Gastroesophageal sphincter (tissue), 4 donors: ENCODE data around the gene PAX7. TPM values are rescaled to one million over a fixed set of nuclear protein-coding genes. Genes with fewer than 3 reads are reported as not detected.

Source experiments
- ATAC-seq: fragments of 150-250 bp; one replicate; pipeline ENCODE4 v1.9.1; 2016; ENCODE audit warnings: mild to moderate bottlenecking, moderate library complexity
- H3K27ac ChIP-seq, 4 donors: fragments of 200-600 bp; sonication (generic) in 3 of 4; 1 replicate in 3 of 4; 2 replicates in 1 of 4; pipeline ENCODE4 v1.5.1; 2016 to 2019
- H3K27me3 ChIP-seq: fragments of 200-600 bp; sonication (generic); one replicate; pipeline ENCODE4 v1.5.1; 2019
- H3K36me3 ChIP-seq, 2 donors: fragments of 200-600 bp; sonication (generic); one replicate each; pipeline ENCODE4 v1.5.1; 2019; ENCODE audit warnings: control low read depth in 1 of 2
- H3K4me1 ChIP-seq, 3 donors: fragments of 200-600 bp; sonication (generic); 1 replicate in 2 of 3; 2 replicates in 1 of 3; pipeline ENCODE4 v1.5.1; 2016 to 2019; ENCODE audit warnings: control low read depth in 2 of 3
- H3K4me3 ChIP-seq, 2 donors: fragments of 200-600 bp; sonication (generic); one replicate each; pipeline ENCODE4 v1.5.1; 2019; ENCODE audit warnings: mild to moderate bottlenecking in 1 of 2, moderate library complexity in 1 of 2
- H3K9me3 ChIP-seq, 3 donors: fragments of 200-600 bp; sonication (generic); one replicate each; pipeline ENCODE4 v1.5.1; 2017 to 2019; ENCODE audit warnings: control low read depth in 2 of 3
- CTCF ChIP-seq, 4 experiments: fragments of 200-600 bp in 2 of 4; fragments of 450-650 bp in 2 of 4; sonication (generic) in 1 of 4; IDR thresholded peaks; one replicate each; pipeline ENCODE4 v1.5.1; 2017 to 2019; ENCODE audit warnings: antibody characterized with exemption in 4 of 4, mild to moderate bottlenecking in 2 of 4, moderate library complexity in 2 of 4
- EP300 ChIP-seq: sonication (generic); formaldehyde crosslinking; IDR thresholded peaks from one replicate; pipeline ENCODE4 v1.6.1; 2017; ENCODE audit warnings: antibody characterized with exemption, mild to moderate bottlenecking
- POLR2A ChIP-seq, 2 donors: fragments of 450-650 bp; IDR thresholded peaks; one replicate each; pipeline ENCODE4 v1.6.1; 2017; ENCODE audit warnings: antibody characterized with exemption in 2 of 2, mild to moderate bottlenecking in 2 of 2, moderate library complexity in 1 of 2
- POLR2AphosphoS5 ChIP-seq: sonication (generic); formaldehyde crosslinking; IDR thresholded peaks from one replicate; pipeline ENCODE4 v1.6.1; 2017; ENCODE audit warnings: antibody characterized with exemption
- WGBS, 2 donors: methylation state at CpG; one replicate each; pipeline ENCODE4 v1.1.5; 2018; ENCODE audit warnings: low coverage in 1 of 2; 5-methylcytosine and 5-hydroxymethylcytosine counted together
- total RNA-seq, 4 donors: library from RNA; depleted of rRNA; stranded (reverse); fragments of >200 nt; gene quantifications; one replicate each; pipeline ENCODE4 v1.1.0, GENCODE V29; 2016

Gene PAX7
- total RNA-seq, 4 donors from 2014 or later, result not detected

- Histone ChIP-seq H3K27ac (no peak overlapping the region), H3K27me3 (peaks cover 100% of the 10 kb centered on the region), H3K36me3 (no peaks in the 10 kb centered on the region), H3K4me3 (no peak overlapping the region), H3K4me1 (no peaks in the 10 kb centered on the region), H3K9me3 (no peaks in the 10 kb centered on the region)
- ATAC-seq, result no peak
- WGBS, 2 donors, result 54 to 80% methylated on average over 2 to 4 of the region's 17 CpGs
- TF ChIP-seq EP300, result no peak
- no peak for TF ChIP-seq POLR2AphosphoS5
- TF ChIP-seq POLR2A (IDR thresholded peaks at IDR 0.05), result no peak
- TF ChIP-seq CTCF (IDR thresholded peaks at IDR 0.05), result no peak
These were observed 31.0 kb downstream of the PAX7 start for GRCh38 chr1:18661404-18662285.

- WGBS, 2 donors, result 60% methylated on average over 5 of the region's 5 CpGs; no CpG with 5 or more reads in 1 of the 2 donors
- H3K4me3 ChIP-seq, result no peak overlapping the region
- no peak for ATAC-seq
- H3K4me1 ChIP-seq, result no peaks in the 10 kb centered on the region
- TF ChIP-seq POLR2AphosphoS5 (no peak), CTCF (IDR thresholded peaks at IDR 0.05) (no peak), POLR2A (IDR thresholded peaks at IDR 0.05) (no peak), EP300 (no peak)
- peaks cover 98% of the 10 kb centered on the region for H3K27me3 ChIP-seq
- no peaks in the 10 kb centered on the region for H3K36me3 ChIP-seq
- no peaks in the 10 kb centered on the region for H3K9me3 ChIP-seq
- H3K27ac ChIP-seq, result no peak overlapping the region
These were observed 31.6 kb downstream of the PAX7 start for GRCh38 chr1:18662286-18662639.

GRCh38 chr1:18666317-18666920 lies 35.8 kb downstream of the PAX7 start:
- TF ChIP-seq POLR2A (IDR thresholded peaks at IDR 0.05), result no peak
- no peak for TF ChIP-seq CTCF (IDR thresholded peaks at IDR 0.05)
- TF ChIP-seq POLR2AphosphoS5, result no peak
- no peak for TF ChIP-seq EP300
- Histone ChIP-seq H3K36me3 (no peaks in the 10 kb centered on the region), H3K27me3 (peaks cover 95% of the 10 kb centered on the region), H3K9me3 (no peaks in the 10 kb centered on the region), H3K27ac (no peak overlapping the region), H3K4me3 (no peak overlapping the region), H3K4me1 (no peaks in the 10 kb centered on the region)
- no peak for ATAC-seq
- WGBS, 2 donors, result 29% methylated on average over 1 of the region's 7 CpGs; no CpG with 5 or more reads in 1 of the 2 donors

DNA sequence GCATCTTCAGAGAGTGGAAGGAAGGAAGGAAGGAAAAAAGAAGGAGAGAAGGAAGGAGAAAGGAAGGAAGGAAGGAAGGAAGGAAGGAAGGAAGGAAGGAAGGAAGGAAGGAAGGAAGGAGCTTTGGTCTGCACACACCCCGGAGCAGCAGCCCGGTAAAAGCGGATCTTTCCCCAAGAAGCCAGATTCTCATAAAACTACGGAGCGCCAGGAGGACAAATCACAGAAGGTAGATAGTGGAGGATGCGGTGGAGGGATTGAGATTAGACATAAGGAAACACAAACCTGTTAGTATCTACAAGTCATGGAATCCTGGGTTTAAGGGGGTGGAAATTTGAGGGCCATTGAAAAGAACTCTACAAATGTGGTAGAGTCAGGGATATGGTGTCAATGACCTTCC lies 36.7 kb downstream of the PAX7 start:
- H3K4me3 ChIP-seq, result no peak overlapping the region
- no peaks in the 10 kb centered on the region for H3K4me1 ChIP-seq
- TF ChIP-seq POLR2A (IDR thresholded peaks at IDR 0.05), result no peak
- no peak for TF ChIP-seq CTCF (IDR thresholded peaks at IDR 0.05)
- no peak for TF ChIP-seq EP300
- TF ChIP-seq POLR2AphosphoS5, result no peak
- 59 to 72% methylated on average over 6 of the region's 6 CpGs for WGBS, 2 donors
- ATAC-seq, result no peak
- no peaks in the 10 kb centered on the region for H3K9me3 ChIP-seq
- peaks cover 90% of the 10 kb centered on the region for H3K27me3 ChIP-seq
- H3K27ac ChIP-seq, result no peak overlapping the region
- no peaks in the 10 kb centered on the region for H3K36me3 ChIP-seq

DNA sequence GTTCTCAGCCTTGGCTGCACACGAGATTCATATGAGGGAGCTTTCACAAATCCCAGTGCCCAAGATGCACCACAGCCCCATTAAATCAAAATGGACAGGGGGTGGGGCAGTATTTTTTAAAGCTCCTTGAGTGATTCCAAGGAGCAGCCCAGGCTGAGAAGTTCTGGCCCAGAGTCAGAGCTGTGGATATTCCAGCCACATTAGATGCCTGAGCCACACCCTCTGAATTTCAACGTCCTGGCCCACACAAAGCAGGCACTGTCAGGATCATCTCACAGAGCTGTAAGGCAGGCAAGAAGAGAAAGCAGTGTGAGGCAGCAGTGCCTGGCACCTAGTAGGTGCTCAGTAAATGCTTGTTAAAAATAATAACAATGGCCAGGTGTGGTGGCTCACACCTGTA lies 37.4 kb downstream of the PAX7 start:
- Histone ChIP-seq H3K27me3 (peaks cover 90% of the 10 kb centered on the region), H3K36me3 (no peaks in the 10 kb centered on the region), H3K4me3 (no peak overlapping the region), H3K9me3 (no peaks in the 10 kb centered on the region), H3K4me1 (no peaks in the 10 kb centered on the region), H3K27ac (no peak overlapping the region)
- no peak for ATAC-seq
- WGBS, 2 donors, result 11% methylated on average over 1 of the region's 2 CpGs; no CpG with 5 or more reads in 1 of the 2 donors
- TF ChIP-seq POLR2A (IDR thresholded peaks at IDR 0.05), result no peak
- no peak for TF ChIP-seq POLR2AphosphoS5
- TF ChIP-seq EP300, result no peak
